GM12878 (cell line): Measurements from ENCODE around the gene FAN1. TPM values are rescaled to one million over a fixed set of nuclear protein-coding genes. Genes with fewer than 3 reads are reported as not detected.

ENCODE experiments used
- ATAC-seq: fragments of 200-7000 bp; cut with Tn5 transposase; 3 replicates; pipeline ENCODE4 v1.9.1; 2020; ENCODE audit warnings: mild to moderate bottlenecking, moderate library complexity
- BruUV-seq: library from RNA; stranded (reverse); fragments of 400-500 nt; replicated peaks from 2 replicates; lab custom pipeline; 2021; lab: Mats Ljungman, UMichigan
- CTCF ChIA-PET: fragments of 300-600 bp; sonication (Branson Sonifier 250); formaldehyde crosslinking; extraction: SDS; loops from one replicate; lab custom pipeline; 2021; ENCODE audit warnings: inconsistent platforms; lab: Yijun Ruan, JAX
- POLR2A ChIA-PET: fragments of 350-600 bp; formaldehyde crosslinking; extraction: SDS; loops from one replicate; lab custom pipeline; 2021; ENCODE audit warnings: inconsistent platforms; lab: Charles Lee
- RAD21 ChIA-PET: fragments of 300-600 bp; sonication (Branson Sonifier 250); formaldehyde crosslinking; loops from one replicate; lab custom pipeline; 2023; ENCODE audit warnings: antibody characterized with exemption; ENCODE audit not compliant: unreplicated experiment; lab: Charles Lee
- SMC1A ChIA-PET: fragments of 300-600 bp; sonication (Branson Sonifier 250); formaldehyde crosslinking; loops from one replicate; lab custom pipeline; 2023; ENCODE audit not compliant: unreplicated experiment, uncharacterized antibody; lab: Charles Lee
- DNase-seq: peaks from one replicate; pipeline ENCODE4 v3.0.0-alpha.2; 2011; ENCODE audit warnings: low read depth, low spot score
- FAIRE-seq: peaks from 3 replicates; lab custom pipeline; 2011; peaks lifted over from hg19 to GRCh38; lab: Jason Lieb, UNC
- H2AFZ ChIP-seq: 2 replicates; pipeline ENCODE4 v1.6.0; 2011; ENCODE audit warnings: low read depth, low read length, control low read depth; ENCODE audit not compliant: control insufficient read depth
- H3K27ac ChIP-seq: 2 replicates; pipeline ENCODE4 v1.5.1; 2011; ENCODE audit warnings: control low read depth; ENCODE audit not compliant: control insufficient read depth, insufficient read depth
- H3K27me3 ChIP-seq, 2 experiments: replicated peaks in 1 of 2; 2 replicates each; pipeline versions ENCODE4 v1.6.0 to v1.6.1; 2011; ENCODE audit warnings: low read length in 1 of 2; ENCODE audit not compliant: control insufficient read depth in 2 of 2, insufficient read depth in 2 of 2
- H3K36me3 ChIP-seq, 2 experiments: 2 replicates each; pipeline ENCODE4 v1.5.1; 2011; ENCODE audit warnings: low read length in 1 of 2; ENCODE audit not compliant: control insufficient read depth in 2 of 2, insufficient read depth in 2 of 2
- H3K4me1 ChIP-seq: 2 replicates; pipeline ENCODE4 v1.6.1; 2011; ENCODE audit warnings: mild to moderate bottlenecking, low read length, moderate library complexity, mixed read lengths; ENCODE audit not compliant: control insufficient read depth, insufficient read depth
- H3K4me2 ChIP-seq: 2 replicates; pipeline ENCODE4 v1.6.0; 2011; ENCODE audit warnings: control low read depth; ENCODE audit not compliant: control insufficient read depth, insufficient read depth
- H3K4me3 ChIP-seq: fragments of 200-600 bp; sonication (generic); 2 replicates; pipeline ENCODE4 v1.5.1; 2016
- H3K79me2 ChIP-seq: 2 replicates; pipeline ENCODE4 v1.6.0; 2011; ENCODE audit warnings: low read length; ENCODE audit not compliant: control insufficient read depth, insufficient read depth
- H3K9ac ChIP-seq: 2 replicates; pipeline ENCODE4 v1.8.0; 2011; ENCODE audit warnings: low read length, control low read depth, mixed read lengths; ENCODE audit not compliant: control insufficient read depth, insufficient read depth
- H3K9me3 ChIP-seq: replicated peaks from 3 replicates; pipeline ENCODE4 v1.5.1; 2011; ENCODE audit warnings: mild to moderate bottlenecking, low read length; ENCODE audit not compliant: control insufficient read depth, insufficient read depth
- H4K20me1 ChIP-seq: 2 replicates; pipeline ENCODE4 v1.6.0; 2011; ENCODE audit not compliant: control insufficient read depth, insufficient read depth
- EP300 ChIP-seq, 2 experiments: fragments of 150-350 bp in 1 of 2; IDR thresholded peaks; 2 replicates each; pipeline ENCODE4 v1.6.1; 2011 to 2012; ENCODE audit warnings: low read depth in 2 of 2, low read length in 2 of 2, borderline replicate concordance in 1 of 2, improper control_type of control experiment in 1 of 2, inconsistent platforms in 1 of 2; ENCODE audit not compliant: control insufficient read depth in 1 of 2
- MTA3 ChIP-seq: IDR thresholded peaks from 2 replicates; pipeline ENCODE4 v1.6.1; 2012; ENCODE audit warnings: low read length, inconsistent platforms, borderline replicate concordance
- MYB ChIP-seq: fragments of 150-350 bp; IDR thresholded peaks from 2 replicates; pipeline ENCODE4 v1.6.1; 2014; ENCODE audit warnings: mild to moderate bottlenecking, low read depth, low read length, borderline replicate concordance
- POLR2AphosphoS2 ChIP-seq: IDR thresholded peaks from 2 replicates; pipeline ENCODE4 v1.6.1; 2011; ENCODE audit warnings: low read depth, mild to moderate bottlenecking, low read length, improper control_type of control experiment, moderate library complexity
- SREBF1 ChIP-seq: IDR thresholded peaks from 2 replicates; pipeline ENCODE4 v1.6.1; 2012; ENCODE audit warnings: mild to moderate bottlenecking, low read length
- ZNF274 ChIP-seq: IDR thresholded peaks from one replicate; pipeline ENCODE4 v1.8.0; 2011; ENCODE audit not compliant: insufficient read length, insufficient read depth
- WGBS: methylation state at CpG from one replicate; pipeline ENCODE4 v1.1.6; 2016; ENCODE audit warnings: low lambda C conversion rate; ENCODE audit not compliant: insufficient replicate concordance, insufficient coverage; ENCODE audit errors: missing lambda C conversion rate; 5-methylcytosine and 5-hydroxymethylcytosine counted together
- in situ Hi-C: fragments of 300-500 bp; cut with MboI; formaldehyde crosslinking; loops from 9 replicates; pipeline ENCODE4 v1.14.3; 2018; ENCODE audit warnings: mixed read lengths
- intact Hi-C: fragments of 100-400 bp; cut with micrococcal nuclease; formaldehyde crosslinking; loops from one replicate; pipeline ENCODE4 v1.14.2; 2022; ENCODE audit not compliant: unreplicated experiment
- polyA plus RNA-seq, 11 experiments: library from polyadenylated mRNA; depleted of rRNA in 4 of 11; unstranded in 6 of 11; stranded (reverse) in 5 of 11; fragments of >200 nt; fragmentation: Nextera tagmentation in 4 of 11; fragmentation: Illumina TruSeq in 1 of 11; extraction: Ambion mirVana in 4 of 11; extraction: Trizol in 1 of 11; gene quantifications; 1 replicate in 1 of 11; 2 replicates in 10 of 11; pipeline versions ENCODE4 v1.2.1 to v1.2.3, GENCODE V29; 2011 to 2016; ENCODE audit warnings: inconsistent platforms in 2 of 11, missing spikeins in 2 of 11, low read depth in 1 of 11
- total RNA-seq, 4 experiments: library from RNA; depleted of rRNA in 3 of 4; stranded (reverse); fragments of >200 nt in 3 of 4; fragmentation: Illumina TruSeq in 1 of 4; extraction: Trizol in 1 of 4; gene quantifications; 2 replicates each; pipeline versions ENCODE4 v1.2.1 to v1.2.3, GENCODE V29; 2013 to 2021
- TF ChIP-seq, protein P1 (sequence below), 3 experiments: IDR thresholded peaks in 2 of 3; conservative IDR thresholded peaks in 1 of 3; 2 replicates each; pipeline ENCODE4 v1.5.1; 2011; ENCODE audit warnings: low read depth in 3 of 3, low read length in 3 of 3, mild to moderate bottlenecking in 3 of 3, control low read depth in 2 of 3, moderate library complexity in 2 of 3, inconsistent platforms in 1 of 3, mixed read lengths in 1 of 3; ENCODE audit not compliant: control insufficient read depth in 2 of 3, insufficient read depth in 1 of 3; ENCODE audit errors: extremely low read depth in 1 of 3
- TF ChIP-seq, protein P2 (sequence below): fragments of 450-650 bp; IDR thresholded peaks from 2 replicates; pipeline ENCODE4 v1.6.1; 2017; ENCODE audit warnings: mild to moderate bottlenecking
- TF ChIP-seq, protein P3 (sequence below): IDR thresholded peaks from 2 replicates; pipeline ENCODE4 v1.6.1; 2011; ENCODE audit warnings: borderline replicate concordance, low read depth, mild to moderate bottlenecking, moderate library complexity, mixed read lengths, low read length; ENCODE audit not compliant: insufficient read depth; ENCODE audit errors: extremely low read length
- TF ChIP-seq, protein P4 (sequence below): fragments of 450-650 bp; formaldehyde crosslinking; IDR thresholded peaks from 2 replicates; pipeline ENCODE4 v1.5.0; 2022; ENCODE audit warnings: mild to moderate bottlenecking, missing genetic modification characterization

Gene FAN1
- total and polyA plus RNA-seq, 10 of the 15 experiments (the other 5 are each of a cell fraction or from before 2014, with no cell fraction given) = 0.55 to 18.6 (median 12.6) TPM

DNA sequence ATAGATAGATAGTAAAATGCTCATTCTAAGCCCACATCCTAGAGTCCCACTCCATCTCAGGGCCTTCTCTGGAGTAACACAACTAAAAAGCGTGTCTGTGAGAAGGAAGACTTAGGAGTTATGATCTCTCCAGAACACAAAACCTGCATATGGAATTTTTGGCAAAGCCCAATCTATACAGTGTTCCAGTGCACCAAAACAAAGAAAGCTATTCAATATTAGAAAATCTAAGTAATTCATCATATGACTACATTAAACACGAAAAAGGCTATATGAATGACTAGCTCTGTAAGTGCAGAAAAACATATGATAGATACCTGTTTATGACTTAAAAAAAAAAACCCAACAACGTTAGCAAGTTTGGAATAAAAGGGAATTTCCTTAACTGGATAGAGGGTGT, 60.0 kb downstream of the FAN1 start:
- intact Hi-C loops (no loop called here), in situ Hi-C loops (no loop called here)
- H3K4me2 ChIP-seq = no peak overlapping the region
- H3K9me3 ChIP-seq = no peaks in the 10 kb centered on the region
- 81% methylated on average over 3 of the region's 3 CpGs for WGBS
- H4K20me1 ChIP-seq = no peaks in the 10 kb centered on the region
- ChIA-PET CTCF (interaction anchor here (0.6 to 1.2 kb wide), 4 partner anchors 13 to 166 kb away, joined by 3 to 4 read pairs (median 4); no protein-coding TSS in a partner anchor), SMC1A (interaction anchor here (0.9 to 1.5 kb wide), 3 partner anchors 14 to 50 kb away, joined by 3 to 5 read pairs (median 4); no protein-coding TSS in a partner anchor), POLR2A (no interaction called here), RAD21 (interaction anchor here (0.6 kb wide), 1 partner anchor 20 kb away, joined by 3 read pairs; no protein-coding TSS in a partner anchor)
- peaks cover 1 to 10% of the 10 kb centered on the region in 2 experiments for H3K36me3 ChIP-seq
- no peak for ATAC-seq
- H3K79me2 ChIP-seq = no peaks in the 10 kb centered on the region
- no peak overlapping the region for H3K27ac ChIP-seq
- TF ChIP-seq ZNF274 (no peak), POLR2AphosphoS2 (no peak), EP300 (IDR thresholded peaks at IDR 0.05; ENCODE audit: borderline replicate concordance in 1 of 2, control insufficient read depth in 1 of 2, low read depth in 2 of 2, low read length in 2 of 2) (no peak), MYB (no peak), SREBF1 (no peak), MTA3 (no peak)
- TF ChIP-seq, protein P1, sequence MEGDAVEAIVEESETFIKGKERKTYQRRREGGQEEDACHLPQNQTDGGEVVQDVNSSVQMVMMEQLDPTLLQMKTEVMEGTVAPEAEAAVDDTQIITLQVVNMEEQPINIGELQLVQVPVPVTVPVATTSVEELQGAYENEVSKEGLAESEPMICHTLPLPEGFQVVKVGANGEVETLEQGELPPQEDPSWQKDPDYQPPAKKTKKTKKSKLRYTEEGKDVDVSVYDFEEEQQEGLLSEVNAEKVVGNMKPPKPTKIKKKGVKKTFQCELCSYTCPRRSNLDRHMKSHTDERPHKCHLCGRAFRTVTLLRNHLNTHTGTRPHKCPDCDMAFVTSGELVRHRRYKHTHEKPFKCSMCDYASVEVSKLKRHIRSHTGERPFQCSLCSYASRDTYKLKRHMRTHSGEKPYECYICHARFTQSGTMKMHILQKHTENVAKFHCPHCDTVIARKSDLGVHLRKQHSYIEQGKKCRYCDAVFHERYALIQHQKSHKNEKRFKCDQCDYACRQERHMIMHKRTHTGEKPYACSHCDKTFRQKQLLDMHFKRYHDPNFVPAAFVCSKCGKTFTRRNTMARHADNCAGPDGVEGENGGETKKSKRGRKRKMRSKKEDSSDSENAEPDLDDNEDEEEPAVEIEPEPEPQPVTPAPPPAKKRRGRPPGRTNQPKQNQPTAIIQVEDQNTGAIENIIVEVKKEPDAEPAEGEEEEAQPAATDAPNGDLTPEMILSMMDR (IDR thresholded peaks at IDR 0.05 in 2 of 3, conservative IDR thresholded peaks at IDR 0.05 in 1 of 3; ENCODE audit: control insufficient read depth in 2 of 3, extremely low read depth in 1 of 3, insufficient read depth in 1 of 3, low read depth in 3 of 3, low read length in 3 of 3) = no peak
- TF ChIP-seq, protein P2, sequence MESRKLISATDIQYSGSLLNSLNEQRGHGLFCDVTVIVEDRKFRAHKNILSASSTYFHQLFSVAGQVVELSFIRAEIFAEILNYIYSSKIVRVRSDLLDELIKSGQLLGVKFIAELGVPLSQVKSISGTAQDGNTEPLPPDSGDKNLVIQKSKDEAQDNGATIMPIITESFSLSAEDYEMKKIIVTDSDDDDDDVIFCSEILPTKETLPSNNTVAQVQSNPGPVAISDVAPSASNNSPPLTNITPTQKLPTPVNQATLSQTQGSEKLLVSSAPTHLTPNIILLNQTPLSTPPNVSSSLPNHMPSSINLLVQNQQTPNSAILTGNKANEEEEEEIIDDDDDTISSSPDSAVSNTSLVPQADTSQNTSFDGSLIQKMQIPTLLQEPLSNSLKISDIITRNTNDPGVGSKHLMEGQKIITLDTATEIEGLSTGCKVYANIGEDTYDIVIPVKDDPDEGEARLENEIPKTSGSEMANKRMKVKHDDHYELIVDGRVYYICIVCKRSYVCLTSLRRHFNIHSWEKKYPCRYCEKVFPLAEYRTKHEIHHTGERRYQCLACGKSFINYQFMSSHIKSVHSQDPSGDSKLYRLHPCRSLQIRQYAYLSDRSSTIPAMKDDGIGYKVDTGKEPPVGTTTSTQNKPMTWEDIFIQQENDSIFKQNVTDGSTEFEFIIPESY = no peak
- TF ChIP-seq, protein P3, sequence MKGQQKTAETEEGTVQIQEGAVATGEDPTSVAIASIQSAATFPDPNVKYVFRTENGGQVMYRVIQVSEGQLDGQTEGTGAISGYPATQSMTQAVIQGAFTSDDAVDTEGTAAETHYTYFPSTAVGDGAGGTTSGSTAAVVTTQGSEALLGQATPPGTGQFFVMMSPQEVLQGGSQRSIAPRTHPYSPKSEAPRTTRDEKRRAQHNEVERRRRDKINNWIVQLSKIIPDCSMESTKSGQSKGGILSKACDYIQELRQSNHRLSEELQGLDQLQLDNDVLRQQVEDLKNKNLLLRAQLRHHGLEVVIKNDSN = no peak
- TF ChIP-seq, protein P4, sequence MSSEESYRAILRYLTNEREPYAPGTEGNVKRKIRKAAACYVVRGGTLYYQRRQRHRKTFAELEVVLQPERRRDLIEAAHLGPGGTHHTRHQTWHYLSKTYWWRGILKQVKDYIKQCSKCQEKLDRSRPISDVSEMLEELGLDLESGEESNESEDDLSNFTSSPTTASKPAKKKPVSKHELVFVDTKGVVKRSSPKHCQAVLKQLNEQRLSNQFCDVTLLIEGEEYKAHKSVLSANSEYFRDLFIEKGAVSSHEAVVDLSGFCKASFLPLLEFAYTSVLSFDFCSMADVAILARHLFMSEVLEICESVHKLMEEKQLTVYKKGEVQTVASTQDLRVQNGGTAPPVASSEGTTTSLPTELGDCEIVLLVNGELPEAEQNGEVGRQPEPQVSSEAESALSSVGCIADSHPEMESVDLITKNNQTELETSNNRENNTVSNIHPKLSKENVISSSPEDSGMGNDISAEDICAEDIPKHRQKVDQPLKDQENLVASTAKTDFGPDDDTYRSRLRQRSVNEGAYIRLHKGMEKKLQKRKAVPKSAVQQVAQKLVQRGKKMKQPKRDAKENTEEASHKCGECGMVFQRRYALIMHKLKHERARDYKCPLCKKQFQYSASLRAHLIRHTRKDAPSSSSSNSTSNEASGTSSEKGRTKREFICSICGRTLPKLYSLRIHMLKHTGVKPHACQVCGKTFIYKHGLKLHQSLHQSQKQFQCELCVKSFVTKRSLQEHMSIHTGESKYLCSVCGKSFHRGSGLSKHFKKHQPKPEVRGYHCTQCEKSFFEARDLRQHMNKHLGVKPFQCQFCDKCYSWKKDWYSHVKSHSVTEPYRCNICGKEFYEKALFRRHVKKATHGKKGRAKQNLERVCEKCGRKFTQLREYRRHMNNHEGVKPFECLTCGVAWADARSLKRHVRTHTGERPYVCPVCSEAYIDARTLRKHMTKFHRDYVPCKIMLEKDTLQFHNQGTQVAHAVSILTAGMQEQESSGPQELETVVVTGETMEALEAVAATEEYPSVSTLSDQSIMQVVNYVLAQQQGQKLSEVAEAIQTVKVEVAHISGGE (CRISPR knock-in tag) = no peak
- H3K27me3 ChIP-seq = no peaks in the 10 kb centered on the region
- BruUV-seq = no TSS peak
- no peak overlapping the region for H3K4me3 ChIP-seq
- peaks cover 3% of the 10 kb centered on the region; the same call in 1 of the 2 replicates for H3K4me1 ChIP-seq
- no peak for DNase-seq
- no peak for FAIRE-seq
- H3K9ac ChIP-seq = no peak overlapping the region
- no peak overlapping the region for H2AFZ ChIP-seq
